PC-9 (cell line): ENCODE results near the gene SNX25. TPM values are rescaled to one million over a fixed set of nuclear protein-coding genes. Genes with fewer than 3 reads are reported as not detected.

ENCODE experiments used
- BruUV-seq: library from RNA; stranded (reverse); fragments of 400-500 nt; replicated peaks from 2 replicates; lab custom pipeline; 2021; lab: Mats Ljungman, UMichigan
- CTCF ChIA-PET: fragments of 300-600 bp; sonication (Branson Sonifier 250); formaldehyde crosslinking; loops from one replicate; lab custom pipeline; 2022; ENCODE audit warnings: antibody characterized with exemption; lab: Charles Lee
- POLR2A ChIA-PET: fragments of 300-600 bp; sonication (Branson Sonifier 250); formaldehyde crosslinking; loops from one replicate; lab custom pipeline; 2022; ENCODE audit warnings: antibody characterized with exemption; ENCODE audit not compliant: unreplicated experiment; lab: Charles Lee
- DNase-seq, 2 experiments: peaks; one replicate each; pipeline versions ENCODE4 v3.0.0 to v3.0.0-alpha.2; 2015 to 2022; ENCODE audit warnings: mixed read lengths in 1 of 2
- H2AFZ ChIP-seq: fragments of 200-600 bp; sonication (generic); 2 replicates; pipeline ENCODE4 v1.8.1; 2017; ENCODE audit warnings: antibody characterized with exemption
- H3F3A ChIP-seq: fragments of 200-600 bp; sonication (generic); 2 replicates; pipeline ENCODE4 v1.8.1; 2017; ENCODE audit warnings: antibody characterized with exemption, mild to moderate bottlenecking, low read depth; ENCODE audit not compliant: insufficient read depth
- H3K27ac ChIP-seq: fragments of 200-600 bp; sonication (generic); 2 replicates; pipeline ENCODE4 v1.6.1; 2016; ENCODE audit warnings: mixed run types
- H3K27me3 ChIP-seq: fragments of 200-600 bp; sonication (generic); 2 replicates; pipeline ENCODE4 v1.6.1; 2016; ENCODE audit warnings: low read depth, mixed run types; ENCODE audit not compliant: insufficient read depth
- H3K36me3 ChIP-seq: fragments of 200-600 bp; sonication (generic); 2 replicates; pipeline ENCODE4 v1.6.1; 2016; ENCODE audit warnings: low read depth, mixed run types
- H3K4me1 ChIP-seq: fragments of 200-600 bp; sonication (generic); replicated peaks from 2 replicates; pipeline ENCODE4 v1.6.1; 2016; ENCODE audit warnings: mixed run types; ENCODE audit not compliant: insufficient read depth
- H3K4me2 ChIP-seq: fragments of 200-600 bp; sonication (generic); 2 replicates; pipeline ENCODE4 v1.6.1; 2017; ENCODE audit warnings: mixed run types
- H3K4me3 ChIP-seq: fragments of 200-600 bp; sonication (generic); 2 replicates; pipeline ENCODE4 v1.6.1; 2016; ENCODE audit warnings: mixed run types
- H3K79me2 ChIP-seq: fragments of 200-600 bp; sonication (generic); 2 replicates; pipeline ENCODE4 v1.6.1; 2017; ENCODE audit warnings: low read depth, mixed run types
- H3K9me2 ChIP-seq: fragments of 200-600 bp; sonication (generic); 2 replicates; pipeline ENCODE4 v1.8.1; 2017; ENCODE audit warnings: mild to moderate bottlenecking; ENCODE audit not compliant: insufficient read depth
- H3K9me3 ChIP-seq: fragments of 200-600 bp; sonication (generic); 2 replicates; pipeline ENCODE4 v1.8.1; 2016; ENCODE audit warnings: low read depth; ENCODE audit not compliant: insufficient read depth
- H4K20me1 ChIP-seq: fragments of 200-600 bp; sonication (generic); 2 replicates; pipeline ENCODE4 v1.8.1; 2017; ENCODE audit not compliant: insufficient read depth
- EZH2 ChIP-seq: fragments of 200-600 bp; sonication (generic); IDR thresholded peaks from 2 replicates; pipeline ENCODE4 v1.8.0; 2017; ENCODE audit warnings: antibody characterized with exemption, low read depth
- intact Hi-C: fragments of 100-400 bp; cut with micrococcal nuclease; formaldehyde crosslinking; loops from one replicate; pipeline ENCODE4 v1.10.0; 2022; ENCODE audit not compliant: unreplicated experiment
- total RNA-seq: library from RNA; stranded (reverse); gene quantifications from 2 replicates; pipeline ENCODE4 v1.2.3, GENCODE V29; 2021
- TF ChIP-seq, protein P1 (sequence below): fragments of 200-600 bp; sonication (generic); conservative IDR thresholded peaks from 2 replicates; pipeline ENCODE4 v1.6.1; 2017; ENCODE audit warnings: mixed run types, antibody characterized with exemption, mild to moderate bottlenecking, moderate library complexity

Gene SNX25
- total RNA-seq, 1 experiment from 2014 or later: 18.0 TPM

DNA sequence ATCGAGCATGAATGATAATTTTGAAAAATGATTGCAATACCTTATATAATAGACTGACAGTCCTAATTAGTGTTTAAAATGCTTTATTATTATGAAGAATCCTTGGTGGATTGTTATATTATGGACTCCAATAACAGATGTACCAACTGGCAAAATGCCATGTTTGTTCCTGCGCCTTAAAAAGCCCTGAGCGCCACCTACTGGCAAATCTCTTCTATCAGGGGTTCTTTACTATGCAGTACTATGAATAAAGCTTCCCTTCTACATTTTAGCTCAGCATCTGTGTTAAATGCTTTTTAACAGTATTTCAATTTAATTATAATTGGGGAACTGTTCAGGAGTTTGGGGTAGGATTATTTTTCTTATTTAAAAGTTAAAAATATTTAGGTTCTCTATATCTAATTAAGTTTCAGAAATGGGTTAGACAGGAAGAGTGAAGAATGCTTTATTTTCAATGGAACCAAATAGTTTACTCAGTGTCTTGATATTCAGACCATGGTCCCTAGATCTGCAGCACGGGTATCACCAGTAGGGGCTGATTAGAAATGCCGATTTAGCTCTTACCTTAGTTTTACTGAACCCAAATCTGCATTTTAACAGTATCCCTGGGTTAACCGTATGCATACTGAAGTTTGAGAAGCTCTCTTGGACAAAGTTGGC, 25.6 kb upstream of the SNX25 start:
- no peaks in the 10 kb centered on the region for H3K9me3 ChIP-seq
- intact Hi-C loops: loop anchor here (5.0 to 10.0 kb wide), 2 partner anchors 176 to 851 kb away; no protein-coding TSS in a partner anchor
- ChIA-PET POLR2A (interaction anchor here (0.6 kb wide), 3 partner anchors 11 to 24 kb away, joined by 3 to 5 read pairs (median 5); no protein-coding TSS in a partner anchor), CTCF (interaction anchor here (0.6 to 1.0 kb wide), 6 partner anchors 13 to 854 kb away, joined by 3 to 5 read pairs (median 3); no protein-coding TSS in a partner anchor)
- H3F3A ChIP-seq: no peaks in the 10 kb centered on the region
- BruUV-seq: no TSS peak
- no peaks in the 10 kb centered on the region; the same call in 1 of the 2 replicates for H3K36me3 ChIP-seq
- TF ChIP-seq, protein P1, sequence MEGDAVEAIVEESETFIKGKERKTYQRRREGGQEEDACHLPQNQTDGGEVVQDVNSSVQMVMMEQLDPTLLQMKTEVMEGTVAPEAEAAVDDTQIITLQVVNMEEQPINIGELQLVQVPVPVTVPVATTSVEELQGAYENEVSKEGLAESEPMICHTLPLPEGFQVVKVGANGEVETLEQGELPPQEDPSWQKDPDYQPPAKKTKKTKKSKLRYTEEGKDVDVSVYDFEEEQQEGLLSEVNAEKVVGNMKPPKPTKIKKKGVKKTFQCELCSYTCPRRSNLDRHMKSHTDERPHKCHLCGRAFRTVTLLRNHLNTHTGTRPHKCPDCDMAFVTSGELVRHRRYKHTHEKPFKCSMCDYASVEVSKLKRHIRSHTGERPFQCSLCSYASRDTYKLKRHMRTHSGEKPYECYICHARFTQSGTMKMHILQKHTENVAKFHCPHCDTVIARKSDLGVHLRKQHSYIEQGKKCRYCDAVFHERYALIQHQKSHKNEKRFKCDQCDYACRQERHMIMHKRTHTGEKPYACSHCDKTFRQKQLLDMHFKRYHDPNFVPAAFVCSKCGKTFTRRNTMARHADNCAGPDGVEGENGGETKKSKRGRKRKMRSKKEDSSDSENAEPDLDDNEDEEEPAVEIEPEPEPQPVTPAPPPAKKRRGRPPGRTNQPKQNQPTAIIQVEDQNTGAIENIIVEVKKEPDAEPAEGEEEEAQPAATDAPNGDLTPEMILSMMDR: peak; percentile 73
- no peak for TF ChIP-seq EZH2
- H3K4me1 ChIP-seq: no peaks in the 10 kb centered on the region
- H3K9me2 ChIP-seq: no peaks in the 10 kb centered on the region
- peaks cover 10% of the 10 kb centered on the region; the same call in 1 of the 2 replicates for H4K20me1 ChIP-seq
- H3K4me2 ChIP-seq: no peak overlapping the region
- peak; percentile 46 to 61 for DNase-seq
- H3K27ac ChIP-seq: no peak overlapping the region
- no peak overlapping the region for H3K4me3 ChIP-seq
- H3K79me2 ChIP-seq: peaks cover 26% of the 10 kb centered on the region
- H2AFZ ChIP-seq: no peak overlapping the region
- no peaks in the 10 kb centered on the region for H3K27me3 ChIP-seq

DNA sequence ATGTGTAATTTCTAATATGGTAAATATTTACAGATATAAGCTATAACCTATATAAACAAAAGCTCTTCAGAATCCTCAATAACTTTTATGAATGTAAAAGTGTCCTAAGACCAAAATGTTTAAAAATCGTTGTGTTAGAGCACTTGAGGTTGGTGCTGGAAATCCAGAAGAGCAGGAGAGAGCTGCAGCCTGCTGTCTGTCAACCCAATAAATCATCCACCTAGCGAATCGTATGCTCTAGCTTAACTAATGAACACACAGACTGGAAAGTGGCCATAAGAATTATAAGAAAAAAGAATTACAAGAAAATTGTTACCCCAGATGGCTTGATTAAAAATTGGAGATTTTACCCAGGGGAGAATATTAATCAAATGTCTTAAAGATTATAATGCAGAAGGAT, 22.6 kb upstream of the SNX25 start:
- POLR2A ChIA-PET: no interaction called here
- H3K79me2 ChIP-seq: peaks cover 17% of the 10 kb centered on the region

DNA sequence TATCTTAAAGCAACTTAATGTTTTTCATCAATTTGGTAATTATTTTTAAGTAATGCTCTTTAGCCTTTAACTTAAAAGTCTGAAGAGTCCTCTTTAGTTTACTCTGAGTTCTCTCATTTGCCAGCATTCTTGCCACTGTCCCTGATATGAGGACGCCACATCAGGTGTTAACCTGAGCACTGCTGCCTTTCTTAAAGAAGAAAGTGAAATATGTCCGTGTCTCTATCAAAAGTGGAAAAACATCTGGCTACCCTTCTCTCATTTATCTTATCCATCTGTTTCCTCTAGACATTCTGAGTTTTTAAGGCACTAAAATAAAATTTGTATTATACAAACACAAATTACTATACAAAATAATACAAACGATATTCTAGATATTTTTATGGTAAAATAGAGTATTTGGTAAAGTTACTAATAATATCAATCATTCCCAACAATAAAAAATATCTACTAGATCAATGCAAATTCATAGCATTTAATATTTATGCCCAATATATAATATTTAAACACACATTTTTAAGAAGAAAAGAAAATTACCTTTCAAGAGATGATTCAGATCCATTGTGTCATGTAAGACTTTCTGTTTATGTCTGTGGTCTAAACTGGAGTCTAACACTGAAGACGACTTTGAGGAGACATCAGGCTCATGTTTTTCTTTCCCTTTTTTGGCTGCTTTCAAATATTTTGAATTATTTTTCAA, 19.6 kb upstream of the SNX25 start:
- Histone ChIP-seq H3K36me3 (no peaks in the 10 kb centered on the region), H3K79me2 (peaks cover 16% of the 10 kb centered on the region), H2AFZ (no peak overlapping the region), H3K9me2 (no peaks in the 10 kb centered on the region), H3F3A (no peaks in the 10 kb centered on the region), H3K27me3 (no peaks in the 10 kb centered on the region), H3K4me1 (peaks cover 1% of the 10 kb centered on the region), H3K4me2 (no peak overlapping the region), H3K27ac (no peak overlapping the region), H4K20me1 (no peaks in the 10 kb centered on the region), H3K4me3 (no peak overlapping the region), H3K9me3 (no peaks in the 10 kb centered on the region)
- intact Hi-C loops: loop anchor here (10.0 kb wide), 1 partner anchor 845 kb away; no protein-coding TSS in a partner anchor
- ChIA-PET CTCF (no interaction called here), POLR2A (no interaction called here)
- BruUV-seq: no TSS peak
- DNase-seq: no peak
- TF ChIP-seq, protein P1: no peak
- TF ChIP-seq EZH2: no peak

More for the DNA sequence above, 22.6 kb upstream of the SNX25 start:
- no peak for DNase-seq
- H3K9me2 ChIP-seq: no peaks in the 10 kb centered on the region
- no peaks in the 10 kb centered on the region for H3K4me1 ChIP-seq
- H4K20me1 ChIP-seq: peaks cover 5% of the 10 kb centered on the region; the same call in 1 of the 2 replicates
- CTCF ChIA-PET: no interaction called here
- no peaks in the 10 kb centered on the region for H3K27me3 ChIP-seq
- intact Hi-C loops: loop anchor here (10.0 kb wide), 1 partner anchor 848 kb away; no protein-coding TSS in a partner anchor
- no peak overlapping the region for H3K27ac ChIP-seq
- no TSS peak for BruUV-seq
- H3K36me3 ChIP-seq: no peaks in the 10 kb centered on the region; the same call in 1 of the 2 replicates
- no peak for TF ChIP-seq EZH2
- TF ChIP-seq, protein P1: no peak
- no peaks in the 10 kb centered on the region for H3F3A ChIP-seq
- H3K4me3 ChIP-seq: no peak overlapping the region
- no peak overlapping the region for H3K4me2 ChIP-seq
- H3K9me3 ChIP-seq: no peaks in the 10 kb centered on the region
- no peak overlapping the region for H2AFZ ChIP-seq
